SU-DHL-6 (cell line): Measurements from ENCODE around the gene SINHCAF.

Experiments
- EZH2phosphoT487 ChIP-seq: fragments of 200-600 bp; sonication (generic), shearing (Covaris generic); conservative IDR thresholded peaks from 2 replicates; pipeline ENCODE4 v1.6.1; 2018; ENCODE audit warnings: mild to moderate bottlenecking, antibody characterized with exemption, low read length, moderate library complexity, mixed read lengths
- TF ChIP-seq, protein P1 (sequence below): fragments of 200-600 bp; sonication (generic); IDR thresholded peaks from one replicate; pipeline ENCODE4 v1.5.1; 2017; ENCODE audit warnings: antibody characterized with exemption, mild to moderate bottlenecking, low read length, moderate library complexity; ENCODE audit not compliant: insufficient read depth, poor library complexity, severe bottlenecking

DNA sequence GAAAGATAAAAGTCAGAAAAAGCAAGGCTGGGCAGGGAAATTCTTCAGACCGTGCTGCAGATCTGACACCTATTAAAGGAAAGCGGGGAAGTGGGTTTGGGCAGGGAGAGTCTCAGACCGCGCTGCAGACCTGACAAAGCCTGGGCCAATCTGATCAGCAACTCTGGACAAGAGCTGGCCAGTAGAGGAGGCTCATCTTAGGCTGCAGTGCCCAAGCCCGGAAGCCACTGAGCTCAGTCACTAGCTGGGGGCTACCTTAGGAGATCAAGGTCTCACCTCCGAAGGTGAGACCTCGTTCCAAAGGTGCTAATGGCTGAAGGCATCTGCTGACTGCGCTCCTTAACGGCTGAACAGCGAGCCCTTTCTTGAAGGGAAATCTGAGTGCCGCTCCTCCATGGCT, 60.2 kb downstream of the SINHCAF start:
- TF ChIP-seq, protein P1, sequence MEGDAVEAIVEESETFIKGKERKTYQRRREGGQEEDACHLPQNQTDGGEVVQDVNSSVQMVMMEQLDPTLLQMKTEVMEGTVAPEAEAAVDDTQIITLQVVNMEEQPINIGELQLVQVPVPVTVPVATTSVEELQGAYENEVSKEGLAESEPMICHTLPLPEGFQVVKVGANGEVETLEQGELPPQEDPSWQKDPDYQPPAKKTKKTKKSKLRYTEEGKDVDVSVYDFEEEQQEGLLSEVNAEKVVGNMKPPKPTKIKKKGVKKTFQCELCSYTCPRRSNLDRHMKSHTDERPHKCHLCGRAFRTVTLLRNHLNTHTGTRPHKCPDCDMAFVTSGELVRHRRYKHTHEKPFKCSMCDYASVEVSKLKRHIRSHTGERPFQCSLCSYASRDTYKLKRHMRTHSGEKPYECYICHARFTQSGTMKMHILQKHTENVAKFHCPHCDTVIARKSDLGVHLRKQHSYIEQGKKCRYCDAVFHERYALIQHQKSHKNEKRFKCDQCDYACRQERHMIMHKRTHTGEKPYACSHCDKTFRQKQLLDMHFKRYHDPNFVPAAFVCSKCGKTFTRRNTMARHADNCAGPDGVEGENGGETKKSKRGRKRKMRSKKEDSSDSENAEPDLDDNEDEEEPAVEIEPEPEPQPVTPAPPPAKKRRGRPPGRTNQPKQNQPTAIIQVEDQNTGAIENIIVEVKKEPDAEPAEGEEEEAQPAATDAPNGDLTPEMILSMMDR = no peak
- TF ChIP-seq EZH2phosphoT487 = no peak
